ENCODE data around the gene RTN4RL2.
"Not testable (repeated sequence)": the region's sequence is repeated elsewhere in the genome, so short reads cannot be mapped to it uniquely, and the experiment has no call there.

Gene RTN4RL2

GRCh38 chr11:57438345-57439285 is 21.7 kb upstream of the RTN4RL2 start:
- in situ Hi-C loops (cut with MboI; ENCODE audit: low sequenced_read_pairs, unreplicated experiment) = no loop called here
- no peak for TF ChIP-seq CTCF (IDR thresholded peaks at IDR 0.05; ENCODE audit: borderline replicate concordance, control extremely low read depth, extremely low read depth, insufficient read depth, missing control alignments)
- DNase-seq (ENCODE audit: low spot score) = no peak

GRCh38 chr11:57439786-57440185 is 20.5 kb upstream of the RTN4RL2 start:
- in situ Hi-C loops (cut with MboI; ENCODE audit: low sequenced_read_pairs, unreplicated experiment) = no loop called here
- no peak for DNase-seq (ENCODE audit: low spot score)
- no peak for TF ChIP-seq CTCF (IDR thresholded peaks at IDR 0.05; ENCODE audit: borderline replicate concordance, control extremely low read depth, extremely low read depth, insufficient read depth, missing control alignments)

- in situ Hi-C loops (cut with MboI; ENCODE audit: low sequenced_read_pairs, unreplicated experiment) = no loop called here
These were observed 19.4 kb upstream of the RTN4RL2 start for GRCh38 chr11:57440744-57441414.

GRCh38 chr11:57444362-57445121 is 15.8 kb upstream of the RTN4RL2 start:
- in situ Hi-C loops (cut with MboI; ENCODE audit: low sequenced_read_pairs, unreplicated experiment) = no loop called here
- no peak for TF ChIP-seq CTCF (IDR thresholded peaks at IDR 0.05; ENCODE audit: borderline replicate concordance, control extremely low read depth, extremely low read depth, insufficient read depth, missing control alignments)
- DNase-seq (ENCODE audit: low spot score) = no peak

More at GRCh38 chr11:57440744-57441414, 19.4 kb upstream of the RTN4RL2 start:
- TF ChIP-seq CTCF (IDR thresholded peaks at IDR 0.05; ENCODE audit: borderline replicate concordance, control extremely low read depth, extremely low read depth, insufficient read depth, missing control alignments) = no peak
- no peak for DNase-seq (ENCODE audit: low spot score)

GRCh38 chr11:57445122-57445394 is 15.3 kb upstream of the RTN4RL2 start:
- DNase-seq (ENCODE audit: low spot score); in situ Hi-C loops (cut with MboI; ENCODE audit: low sequenced_read_pairs, unreplicated experiment): not testable (repeated sequence)

GRCh38 chr11:57446055-57446454 is 14.3 kb upstream of the RTN4RL2 start:
- no peak for TF ChIP-seq CTCF (IDR thresholded peaks at IDR 0.05; ENCODE audit: borderline replicate concordance, control extremely low read depth, extremely low read depth, insufficient read depth, missing control alignments)
- no peak for DNase-seq (ENCODE audit: low spot score)
- in situ Hi-C loops (cut with MboI; ENCODE audit: low sequenced_read_pairs, unreplicated experiment) = no loop called here
